Chondrocyte (in vitro differentiated cells): ENCODE results near the gene SCAANT1. TPM values are rescaled to one million over a fixed set of nuclear protein-coding genes. Genes with fewer than 3 reads are reported as not detected.

Source experiments
- DNase-seq: peaks from one replicate; pipeline ENCODE4 v3.0.0; 2021; ENCODE audit warnings: mixed read lengths, low spot score
- H3K27ac Mint-ChIP-seq: one replicate; pipeline ENCODE4 v1.8.0; 2021; ENCODE audit warnings: mild to moderate bottlenecking, moderate library complexity, mixed read lengths; ENCODE audit not compliant: unreplicated experiment
- H3K27me3 Mint-ChIP-seq: 2 replicates; pipeline ENCODE4 v1.8.0; 2021; ENCODE audit warnings: low read depth, mixed read lengths
- H3K36me3 Mint-ChIP-seq: 2 replicates; pipeline ENCODE4 v1.8.0; 2021; ENCODE audit warnings: low read depth, mixed read lengths
- H3K4me1 Mint-ChIP-seq: 2 replicates; pipeline ENCODE4 v1.8.0; 2021; ENCODE audit warnings: low read depth, mild to moderate bottlenecking, mixed read lengths
- H3K4me3 Mint-ChIP-seq: one replicate; pipeline ENCODE4 v1.8.0; 2021; ENCODE audit warnings: mild to moderate bottlenecking, moderate library complexity, mixed read lengths; ENCODE audit not compliant: unreplicated experiment
- H3K9me3 Mint-ChIP-seq: 2 replicates; pipeline ENCODE4 v1.8.0; 2021; ENCODE audit warnings: low read depth, mixed read lengths
- CTCF ChIP-seq: fragments of 200-600 bp; sonication (generic); IDR thresholded peaks from 2 replicates; pipeline ENCODE4 v1.5.0; 2021; ENCODE audit warnings: antibody characterized with exemption, mild to moderate bottlenecking, moderate library complexity
- total RNA-seq: library from RNA; stranded (reverse); gene quantifications from 3 replicates; pipeline ENCODE4 v1.2.1, GENCODE V29; 2021

Gene SCAANT1
- total RNA-seq, 1 donor from 2014 or later = not detected

- TF ChIP-seq CTCF = no peak
- H3K4me3 Mint-ChIP-seq = no peak overlapping the region
- no peak overlapping the region for H3K27ac Mint-ChIP-seq
- no peak for DNase-seq
- H3K36me3 Mint-ChIP-seq = no peaks in the 10 kb centered on the region
- H3K9me3 Mint-ChIP-seq = no peaks in the 10 kb centered on the region
- H3K4me1 Mint-ChIP-seq = peaks cover 44% of the 10 kb centered on the region
- H3K27me3 Mint-ChIP-seq = no peaks in the 10 kb centered on the region
Measured at GRCh38 chr3:63874769-63875168, 37.4 kb downstream of the SCAANT1 start.

GRCh38 chr3:63872135-63872924, 39.9 kb downstream of the SCAANT1 start:
- TF ChIP-seq CTCF = no peak
- Mint-ChIP-seq H3K9me3 (no peaks in the 10 kb centered on the region), H3K27me3 (no peaks in the 10 kb centered on the region), H3K36me3 (no peaks in the 10 kb centered on the region), H3K4me1 (peaks cover 29% of the 10 kb centered on the region), H3K27ac (no peak overlapping the region), H3K4me3 (no peak overlapping the region)
- DNase-seq = no peak

DNA sequence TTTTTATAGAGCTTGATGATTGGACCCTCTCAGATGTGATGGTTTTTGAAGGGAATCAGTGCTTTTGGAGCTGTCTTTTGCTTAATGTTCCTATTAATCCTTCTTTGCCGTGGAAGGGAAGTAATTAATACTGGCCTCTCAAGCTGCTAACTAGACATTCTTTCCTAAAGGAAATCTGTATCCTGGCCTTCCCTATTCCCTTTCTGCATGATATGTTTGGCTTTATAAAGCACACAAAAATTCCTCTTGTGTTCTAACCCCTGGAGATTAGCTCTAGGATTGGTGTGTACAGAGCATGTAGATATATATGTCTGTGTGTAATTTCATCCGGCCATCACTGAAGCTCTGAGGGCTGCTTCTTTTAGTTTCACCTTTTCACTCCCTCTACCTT, 41.6 kb downstream of the SCAANT1 start:
- TF ChIP-seq CTCF = no peak
- no peak overlapping the region for H3K27ac Mint-ChIP-seq

GRCh38 chr3:63869940-63870614, 42.1 kb downstream of the SCAANT1 start:
- H3K27me3 Mint-ChIP-seq = no peaks in the 10 kb centered on the region
- no peak overlapping the region for H3K4me3 Mint-ChIP-seq
- no peak for TF ChIP-seq CTCF

More for the DNA sequence above, 41.6 kb downstream of the SCAANT1 start:
- no peak overlapping the region for H3K4me3 Mint-ChIP-seq
- H3K27me3 Mint-ChIP-seq = no peaks in the 10 kb centered on the region
- peaks cover 2% of the 10 kb centered on the region for H3K36me3 Mint-ChIP-seq
- DNase-seq = no peak
- no peaks in the 10 kb centered on the region for H3K9me3 Mint-ChIP-seq
- peaks cover 17% of the 10 kb centered on the region for H3K4me1 Mint-ChIP-seq

DNA sequence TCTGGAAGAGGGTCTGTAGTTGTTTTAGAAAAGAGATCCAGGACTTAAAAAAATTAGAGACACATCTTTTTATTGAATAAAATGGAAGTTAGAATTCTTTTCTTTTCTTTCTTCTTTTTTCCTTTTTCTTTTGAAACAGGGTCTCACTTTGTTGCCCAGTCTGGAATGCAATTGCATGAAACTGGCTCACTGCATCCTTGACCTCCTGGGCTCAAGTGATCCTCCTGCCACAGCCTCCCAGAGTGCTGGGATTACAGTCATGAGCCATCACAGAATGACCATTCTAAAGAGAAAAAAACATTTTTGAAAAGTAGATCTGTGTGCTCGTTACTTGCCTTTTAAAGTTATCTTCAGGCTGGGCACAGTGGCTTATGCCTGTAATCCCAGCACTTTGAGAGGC, 45.0 kb downstream of the SCAANT1 start:
- no peaks in the 10 kb centered on the region for H3K9me3 Mint-ChIP-seq
- DNase-seq = no peak
- peaks cover 2% of the 10 kb centered on the region for H3K36me3 Mint-ChIP-seq
- peaks cover 28% of the 10 kb centered on the region for H3K4me1 Mint-ChIP-seq
- no peak for TF ChIP-seq CTCF
- H3K27ac Mint-ChIP-seq = no peak overlapping the region
- no peaks in the 10 kb centered on the region for H3K27me3 Mint-ChIP-seq
- H3K4me3 Mint-ChIP-seq = no peak overlapping the region

More at GRCh38 chr3:63869940-63870614, 42.1 kb downstream of the SCAANT1 start:
- Mint-ChIP-seq H3K9me3 (no peaks in the 10 kb centered on the region), H3K27ac (no peak overlapping the region), H3K36me3 (peaks cover 2% of the 10 kb centered on the region), H3K4me1 (peaks cover 18% of the 10 kb centered on the region)
- no peak for DNase-seq
